PC-3 (cell line): ENCODE results near the gene FKBP15.

Experiments
- CTCF ChIP-seq: fragments of 300-600 bp; sonication (generic); conservative IDR thresholded peaks from 2 replicates; pipeline ENCODE4 v1.5.1; 2017; ENCODE audit warnings: antibody characterized with exemption, low read depth, mild to moderate bottlenecking, low read length
- EZH2 ChIP-seq: fragments of 300-600 bp; sonication (generic); IDR thresholded peaks from one replicate; pipeline ENCODE4 v1.6.1; 2017; ENCODE audit warnings: antibody characterized with exemption, mild to moderate bottlenecking, low read length; ENCODE audit not compliant: unreplicated experiment
- EZH2phosphoT487 ChIP-seq: fragments of 300-600 bp; sonication (generic); IDR thresholded peaks from 2 replicates; pipeline ENCODE4 v1.6.1; 2018; ENCODE audit warnings: mild to moderate bottlenecking, antibody characterized with exemption, low read length, borderline replicate concordance

GRCh38 chr9:113183956-113184488 is 37.1 kb downstream of the FKBP15 start:
- TF ChIP-seq EZH2 (no peak), CTCF (no peak), EZH2phosphoT487 (no peak)
